Upper lobe of left lung (tissue), 4 donors: ENCODE measurements around the gene LGMN.

Experiments
- EP300 ChIP-seq, 4 donors: sonication (generic); formaldehyde crosslinking; IDR thresholded peaks; one replicate each; pipeline ENCODE4 v1.5.1; 2017; ENCODE audit warnings: antibody characterized with exemption in 4 of 4, control low read depth in 2 of 4
- POLR2A ChIP-seq, 4 donors: fragments of 450-650 bp; IDR thresholded peaks; one replicate each; pipeline ENCODE4 v1.5.1; 2016 to 2017; ENCODE audit warnings: antibody characterized with exemption in 4 of 4, mild to moderate bottlenecking in 2 of 4
- POLR2AphosphoS5 ChIP-seq, 2 donors: sonication (generic); formaldehyde crosslinking; IDR thresholded peaks; one replicate each; pipeline ENCODE4 v1.5.1; 2017; ENCODE audit warnings: antibody characterized with exemption in 2 of 2
- TF ChIP-seq, protein P1 (sequence below), 6 experiments: fragments of 450-650 bp in 4 of 6; fragments of 200-600 bp in 2 of 6; sonication (generic) in 2 of 6; IDR thresholded peaks; one replicate each; pipeline ENCODE4 v1.5.1; 2016 to 2019; ENCODE audit warnings: antibody characterized with exemption in 6 of 6

- TF ChIP-seq, protein P1, sequence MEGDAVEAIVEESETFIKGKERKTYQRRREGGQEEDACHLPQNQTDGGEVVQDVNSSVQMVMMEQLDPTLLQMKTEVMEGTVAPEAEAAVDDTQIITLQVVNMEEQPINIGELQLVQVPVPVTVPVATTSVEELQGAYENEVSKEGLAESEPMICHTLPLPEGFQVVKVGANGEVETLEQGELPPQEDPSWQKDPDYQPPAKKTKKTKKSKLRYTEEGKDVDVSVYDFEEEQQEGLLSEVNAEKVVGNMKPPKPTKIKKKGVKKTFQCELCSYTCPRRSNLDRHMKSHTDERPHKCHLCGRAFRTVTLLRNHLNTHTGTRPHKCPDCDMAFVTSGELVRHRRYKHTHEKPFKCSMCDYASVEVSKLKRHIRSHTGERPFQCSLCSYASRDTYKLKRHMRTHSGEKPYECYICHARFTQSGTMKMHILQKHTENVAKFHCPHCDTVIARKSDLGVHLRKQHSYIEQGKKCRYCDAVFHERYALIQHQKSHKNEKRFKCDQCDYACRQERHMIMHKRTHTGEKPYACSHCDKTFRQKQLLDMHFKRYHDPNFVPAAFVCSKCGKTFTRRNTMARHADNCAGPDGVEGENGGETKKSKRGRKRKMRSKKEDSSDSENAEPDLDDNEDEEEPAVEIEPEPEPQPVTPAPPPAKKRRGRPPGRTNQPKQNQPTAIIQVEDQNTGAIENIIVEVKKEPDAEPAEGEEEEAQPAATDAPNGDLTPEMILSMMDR (IDR thresholded peaks at IDR 0.05): no peak
- no peak for TF ChIP-seq EP300 (IDR thresholded peaks at IDR 0.05)
- no peak for TF ChIP-seq POLR2AphosphoS5 (IDR thresholded peaks at IDR 0.05)
- no peak for TF ChIP-seq POLR2A (IDR thresholded peaks at IDR 0.05)
These were observed 38.5 kb downstream of the LGMN start for GRCh38 chr14:92710001-92710341.
